ENCODE measurements around the gene RBM44. TPM values are rescaled to one million over a fixed set of nuclear protein-coding genes. Genes with fewer than 3 reads are reported as not detected.

The RBM44 gene
- total RNA-seq, 2 donors from 2014 or later, result 2.2 to 4.0 TPM

GRCh38 chr2:237882510-237883481 is 84.2 kb downstream of the RBM44 start:
- Mint-ChIP-seq H3K4me1 (no peaks in the 10 kb centered on the region), H3K27me3 (no peaks in the 10 kb centered on the region), H3K4me3 (no peak overlapping the region), H3K36me3 (ENCODE audit: low read depth) (no peaks in the 10 kb centered on the region), H3K27ac (no peak overlapping the region)
- ATAC-seq (no peak), DNase-seq (no peak)
- H3K9me3 ChIP-seq (ENCODE audit: control insufficient read depth, low read length, poor library complexity, severe bottlenecking), result no peaks in the 10 kb centered on the region

- no peaks in the 10 kb centered on the region for H3K36me3 Mint-ChIP-seq (ENCODE audit: low read depth)
- no peaks in the 10 kb centered on the region for H3K4me1 Mint-ChIP-seq
- ATAC-seq (no peak), DNase-seq (no peak)
- no peaks in the 10 kb centered on the region for H3K9me3 ChIP-seq (ENCODE audit: control insufficient read depth, low read length, poor library complexity, severe bottlenecking)
- H3K27me3 Mint-ChIP-seq, result no peaks in the 10 kb centered on the region
- H3K4me3 Mint-ChIP-seq, result no peak overlapping the region
- H3K27ac Mint-ChIP-seq, result no peak overlapping the region
These were observed 85.4 kb downstream of the RBM44 start for GRCh38 chr2:237883951-237884446.

- H3K4me1 Mint-ChIP-seq, result no peaks in the 10 kb centered on the region
- no peak overlapping the region for H3K27ac Mint-ChIP-seq
- no peaks in the 10 kb centered on the region for H3K36me3 Mint-ChIP-seq (ENCODE audit: low read depth)
- no peaks in the 10 kb centered on the region for H3K9me3 ChIP-seq (ENCODE audit: control insufficient read depth, low read length, poor library complexity, severe bottlenecking)
- H3K4me3 Mint-ChIP-seq, result no peak overlapping the region
- no peaks in the 10 kb centered on the region for H3K27me3 Mint-ChIP-seq
- DNase-seq, result no peak
- no peak for ATAC-seq
These were observed 86.1 kb downstream of the RBM44 start for GRCh38 chr2:237884681-237885080.

- ATAC-seq (no peak), DNase-seq (no peak)
- no peak overlapping the region for H3K27ac Mint-ChIP-seq
- H3K4me1 Mint-ChIP-seq, result no peaks in the 10 kb centered on the region
- H3K27me3 Mint-ChIP-seq, result no peaks in the 10 kb centered on the region
- H3K9me3 ChIP-seq (ENCODE audit: control insufficient read depth, low read length, poor library complexity, severe bottlenecking), result no peaks in the 10 kb centered on the region
- H3K4me3 Mint-ChIP-seq, result no peak overlapping the region
- H3K36me3 Mint-ChIP-seq (ENCODE audit: low read depth), result no peaks in the 10 kb centered on the region
These were observed 86.7 kb downstream of the RBM44 start for GRCh38 chr2:237885111-237885930.

- Mint-ChIP-seq H3K4me1 (peaks cover 6% of the 10 kb centered on the region), H3K4me3 (no peak overlapping the region), H3K27me3 (no peaks in the 10 kb centered on the region), H3K36me3 (ENCODE audit: low read depth) (no peaks in the 10 kb centered on the region), H3K27ac (no peak overlapping the region)
- no peaks in the 10 kb centered on the region for H3K9me3 ChIP-seq (ENCODE audit: control insufficient read depth, low read length, poor library complexity, severe bottlenecking)
- no peak for ATAC-seq
- no peak for DNase-seq
These were observed 87.5 kb downstream of the RBM44 start for GRCh38 chr2:237885931-237886684.

- no peaks in the 10 kb centered on the region for H3K9me3 ChIP-seq (ENCODE audit: control insufficient read depth, low read length, poor library complexity, severe bottlenecking)
- ATAC-seq, result no peak
- Mint-ChIP-seq H3K4me1 (peaks cover 6% of the 10 kb centered on the region), H3K4me3 (no peak overlapping the region), H3K27me3 (no peaks in the 10 kb centered on the region), H3K27ac (no peak overlapping the region), H3K36me3 (ENCODE audit: low read depth) (no peaks in the 10 kb centered on the region)
- DNase-seq, result no peak
These were observed 88.3 kb downstream of the RBM44 start for GRCh38 chr2:237886685-237887481.

- Mint-ChIP-seq H3K4me3 (no peak overlapping the region), H3K27me3 (no peaks in the 10 kb centered on the region), H3K27ac (no peak overlapping the region), H3K4me1 (peaks cover 19% of the 10 kb centered on the region), H3K36me3 (ENCODE audit: low read depth) (no peaks in the 10 kb centered on the region)
- DNase-seq, result no peak
- H3K9me3 ChIP-seq (ENCODE audit: control insufficient read depth, low read length, poor library complexity, severe bottlenecking), result no peaks in the 10 kb centered on the region
- ATAC-seq, result no peak
These were observed 89.8 kb downstream of the RBM44 start for GRCh38 chr2:237888389-237888788.

- Mint-ChIP-seq H3K27me3 (no peaks in the 10 kb centered on the region), H3K4me1 (peaks cover 21% of the 10 kb centered on the region), H3K4me3 (no peak overlapping the region), H3K36me3 (ENCODE audit: low read depth) (no peaks in the 10 kb centered on the region), H3K27ac (no peak overlapping the region)
- H3K9me3 ChIP-seq (ENCODE audit: control insufficient read depth, low read length, poor library complexity, severe bottlenecking), result no peaks in the 10 kb centered on the region
- DNase-seq, result no peak
- ATAC-seq, result no peak
These were observed 90.4 kb downstream of the RBM44 start for GRCh38 chr2:237889016-237889415.

- Mint-ChIP-seq H3K27ac (no peak overlapping the region), H3K4me1 (peaks cover 21% of the 10 kb centered on the region), H3K36me3 (ENCODE audit: low read depth) (no peaks in the 10 kb centered on the region), H3K27me3 (no peaks in the 10 kb centered on the region), H3K4me3 (no peak overlapping the region)
- ATAC-seq (no peak), DNase-seq (no peak)
- no peaks in the 10 kb centered on the region for H3K9me3 ChIP-seq (ENCODE audit: control insufficient read depth, low read length, poor library complexity, severe bottlenecking)
These were observed 91.2 kb downstream of the RBM44 start for GRCh38 chr2:237889811-237890210.

Other genes starting within 250 kb of the RBM44 start
- not detected for gene PRLH, start 232.2 kb upstream of the RBM44 start, total RNA-seq
- gene RAB17, start 208.0 kb upstream of the RBM44 start, total RNA-seq, result not detected
- 100 to 1,000 TPM; 175 to 225 TPM for gene LRRFIP1, start 171.2 kb upstream of the RBM44 start, total RNA-seq
- gene RAMP1, start 60.8 kb downstream of the RBM44 start, total RNA-seq, result 1 to 10 TPM in 1 of 2 donors, not detected in 1; 1.6 TPM
- 10 to 100 TPM; 34.6 to 40.3 TPM for gene UBE2F, start 168.2 kb downstream of the RBM44 start, total RNA-seq